ENCODE results near the gene ANKRD13A.
"Not testable (repeated sequence)": the region's sequence is repeated elsewhere in the genome, so short reads cannot be mapped to it uniquely, and the experiment has no call there.

ANKRD13A gene

GRCh38 chr12:109966546-109966945 is 32.7 kb upstream of the ANKRD13A start:
- Histone ChIP-seq H3K9me3 (ENCODE audit: control insufficient read depth, insufficient read depth, low read length) (no peaks in the 10 kb centered on the region), H3K9ac (ENCODE audit: low read depth, low read length) (no peak overlapping the region), H3K36me3 (ENCODE audit: insufficient read depth, low read length) (no peaks in the 10 kb centered on the region; the same call in 1 of the 2 replicates), H3K4me1 (ENCODE audit: insufficient read depth, low read length) (0 out of 2 replicates have a peak, but pooled peaks cover 5% of the 10 kb centered on the region)

GRCh38 chr12:109967383-109968031 is 31.7 kb upstream of the ANKRD13A start:
- no peak overlapping the region for H3K9ac ChIP-seq (ENCODE audit: low read depth, low read length)
- H3K4me1 ChIP-seq (ENCODE audit: insufficient read depth, low read length) = 0 out of 2 replicates have a peak, but pooled peaks cover 5% of the 10 kb centered on the region
- H3K36me3 ChIP-seq (ENCODE audit: insufficient read depth, low read length) = no peaks in the 10 kb centered on the region; the same call in 1 of the 2 replicates
- H3K9me3 ChIP-seq (ENCODE audit: control insufficient read depth, insufficient read depth, low read length) = no peaks in the 10 kb centered on the region

- Histone ChIP-seq H3K9me3 (ENCODE audit: control insufficient read depth, insufficient read depth, low read length) (no peaks in the 10 kb centered on the region), H3K4me1 (ENCODE audit: insufficient read depth, low read length) (0 out of 2 replicates have a peak, but pooled peaks cover 5% of the 10 kb centered on the region), H3K36me3 (ENCODE audit: insufficient read depth, low read length) (no peaks in the 10 kb centered on the region; the same call in 1 of the 2 replicates), H3K9ac (ENCODE audit: low read depth, low read length) (no peak overlapping the region)
These were observed 31.2 kb upstream of the ANKRD13A start for GRCh38 chr12:109968032-109968420.

DNA sequence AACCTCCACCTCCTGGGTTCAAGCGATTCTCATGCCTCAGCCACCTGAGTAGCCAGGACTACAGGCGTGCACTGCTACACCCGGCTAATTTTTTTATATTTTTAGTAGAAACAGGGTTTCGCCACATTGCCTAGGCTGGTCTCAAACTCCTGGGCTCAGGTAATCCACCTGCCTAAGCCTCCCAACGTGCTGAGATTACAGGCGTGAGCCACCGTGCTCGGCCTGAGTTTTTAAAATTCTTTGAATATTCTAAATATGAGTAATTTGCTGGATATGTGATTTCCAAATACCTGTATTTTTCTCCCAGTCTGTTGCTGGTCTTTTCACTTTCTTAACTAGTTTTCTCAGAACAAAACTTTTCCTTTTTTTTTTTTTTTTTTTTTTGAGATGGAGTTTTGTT is 30.4 kb upstream of the ANKRD13A start:
- Histone ChIP-seq H3K9ac (ENCODE audit: low read depth, low read length) (no peak overlapping the region), H3K9me3 (ENCODE audit: control insufficient read depth, insufficient read depth, low read length) (no peaks in the 10 kb centered on the region), H3K4me1 (ENCODE audit: insufficient read depth, low read length) (0 out of 2 replicates have a peak, but pooled peaks cover 5% of the 10 kb centered on the region), H3K36me3 (ENCODE audit: insufficient read depth, low read length) (no peaks in the 10 kb centered on the region; the same call in 1 of the 2 replicates)

DNA sequence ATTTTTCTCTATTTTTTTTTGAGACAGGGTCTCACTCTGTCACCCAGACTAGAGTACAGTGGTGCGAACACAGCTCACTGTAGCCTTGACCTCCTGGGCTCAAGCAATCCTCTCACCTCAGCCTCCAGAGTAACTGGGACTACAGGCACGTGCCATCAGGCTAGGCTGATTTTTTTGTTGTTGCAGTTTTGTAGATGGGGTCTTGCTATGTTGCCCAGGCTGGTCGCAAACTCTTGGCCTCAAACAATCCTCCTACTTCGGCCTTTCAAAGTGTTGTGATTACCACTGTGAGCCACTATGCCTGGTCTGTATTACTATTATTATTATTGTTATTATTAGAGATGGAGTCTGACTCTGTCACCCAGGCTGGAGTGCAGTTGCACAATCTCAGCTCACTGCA is 26.4 kb upstream of the ANKRD13A start:
- H3K4me1 ChIP-seq (ENCODE audit: insufficient read depth, low read length) = 0 out of 2 replicates have a peak, but pooled peaks cover 1% of the 10 kb centered on the region
- no peaks in the 10 kb centered on the region for H3K9me3 ChIP-seq (ENCODE audit: control insufficient read depth, insufficient read depth, low read length)
- 0 out of 2 replicates have a peak, but pooled peaks cover 5% of the 10 kb centered on the region for H3K36me3 ChIP-seq (ENCODE audit: insufficient read depth, low read length)
- no peak overlapping the region for H3K9ac ChIP-seq (ENCODE audit: low read depth, low read length)

DNA sequence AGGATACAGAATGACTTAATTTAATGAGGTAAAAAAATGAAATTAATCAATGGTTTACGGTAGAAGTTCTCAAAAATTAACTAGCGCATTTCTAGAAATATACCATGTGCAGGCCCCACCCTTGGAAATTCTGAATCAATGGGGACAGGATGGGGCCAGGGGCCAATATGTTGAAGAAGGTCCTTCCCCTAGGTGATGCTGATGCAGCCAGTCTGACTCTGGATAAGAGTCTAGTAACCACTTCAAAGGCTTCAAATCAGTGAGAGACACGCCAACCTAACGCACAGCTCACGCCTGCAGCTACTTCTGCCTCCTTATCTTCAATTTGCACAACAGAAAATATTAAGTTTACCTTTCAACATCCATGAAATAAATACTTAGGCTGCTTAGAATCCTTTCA is 17.9 kb upstream of the ANKRD13A start:
- H3K36me3 ChIP-seq (ENCODE audit: insufficient read depth, low read length) = peaks cover 16% of the 10 kb centered on the region
- H3K4me1 ChIP-seq (ENCODE audit: insufficient read depth, low read length) = no peaks in the 10 kb centered on the region
- no peaks in the 10 kb centered on the region for H3K9me3 ChIP-seq (ENCODE audit: control insufficient read depth, insufficient read depth, low read length)
- H3K9ac ChIP-seq (ENCODE audit: low read depth, low read length) = no peak overlapping the region

DNA sequence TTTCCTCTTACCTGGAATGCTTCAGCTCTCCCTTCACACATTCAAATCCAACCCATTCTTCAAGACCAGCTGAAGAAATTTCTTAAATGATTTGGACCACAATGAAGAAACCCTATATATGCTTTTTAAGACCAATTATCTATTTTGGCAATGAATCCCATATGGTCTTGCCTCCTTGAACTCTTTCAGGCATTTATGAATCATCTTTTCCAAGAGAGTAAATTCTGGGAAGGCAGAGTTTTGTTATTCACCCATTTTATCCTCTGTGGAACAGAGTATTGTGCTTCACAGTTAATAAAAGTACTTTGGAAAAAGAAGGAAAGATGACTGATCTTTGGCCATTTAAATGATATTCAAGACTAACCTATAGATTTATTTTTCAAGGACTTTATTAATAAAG is 17.0 kb upstream of the ANKRD13A start:
- Histone ChIP-seq H3K9ac (ENCODE audit: low read depth, low read length) (no peak overlapping the region), H3K36me3 (ENCODE audit: insufficient read depth, low read length) (peaks cover 12% of the 10 kb centered on the region), H3K9me3 (ENCODE audit: control insufficient read depth, insufficient read depth, low read length) (no peaks in the 10 kb centered on the region), H3K4me1 (ENCODE audit: insufficient read depth, low read length) (no peaks in the 10 kb centered on the region)

- Histone ChIP-seq H3K9ac (ENCODE audit: low read depth, low read length) (no peak overlapping the region), H3K36me3 (ENCODE audit: insufficient read depth, low read length) (peaks cover 9% of the 10 kb centered on the region), H3K4me1 (ENCODE audit: insufficient read depth, low read length) (no peaks in the 10 kb centered on the region), H3K9me3 (ENCODE audit: control insufficient read depth, insufficient read depth, low read length) (no peaks in the 10 kb centered on the region)
These were observed 15.6 kb upstream of the ANKRD13A start for GRCh38 chr12:109983432-109984142.

GRCh38 chr12:109986236-109986635 is 13.0 kb upstream of the ANKRD13A start:
- H3K4me1 ChIP-seq (ENCODE audit: insufficient read depth, low read length); H3K36me3 ChIP-seq (ENCODE audit: insufficient read depth, low read length); H3K9ac ChIP-seq (ENCODE audit: low read depth, low read length); H3K9me3 ChIP-seq (ENCODE audit: control insufficient read depth, insufficient read depth, low read length): not testable (repeated sequence)

DNA sequence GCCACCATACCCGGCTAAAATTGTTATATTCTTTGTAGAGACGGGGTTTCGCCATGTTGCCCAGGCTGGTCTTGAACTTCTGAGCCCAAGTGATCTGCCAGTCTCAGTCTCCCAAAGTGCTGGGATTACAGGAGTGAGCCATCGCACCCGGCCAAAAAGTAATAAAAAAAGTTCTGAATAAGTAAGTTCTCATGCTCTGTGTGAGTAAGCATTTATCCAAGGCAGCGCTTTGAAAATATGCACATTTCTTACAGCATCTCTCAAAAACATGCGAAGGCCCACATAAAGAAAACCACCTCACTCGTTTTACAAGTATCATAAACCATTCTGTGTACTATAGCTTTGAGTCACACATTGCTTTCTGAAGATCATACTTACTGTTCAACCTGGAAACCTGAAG is 11.6 kb upstream of the ANKRD13A start:
- H3K9ac ChIP-seq (ENCODE audit: low read depth, low read length) = no peak overlapping the region
- H3K4me1 ChIP-seq (ENCODE audit: insufficient read depth, low read length) = no peaks in the 10 kb centered on the region; the same call in 1 of the 2 replicates
- no peaks in the 10 kb centered on the region; the same call in 1 of the 2 replicates for H3K36me3 ChIP-seq (ENCODE audit: insufficient read depth, low read length)
- no peaks in the 10 kb centered on the region for H3K9me3 ChIP-seq (ENCODE audit: control insufficient read depth, insufficient read depth, low read length)

DNA sequence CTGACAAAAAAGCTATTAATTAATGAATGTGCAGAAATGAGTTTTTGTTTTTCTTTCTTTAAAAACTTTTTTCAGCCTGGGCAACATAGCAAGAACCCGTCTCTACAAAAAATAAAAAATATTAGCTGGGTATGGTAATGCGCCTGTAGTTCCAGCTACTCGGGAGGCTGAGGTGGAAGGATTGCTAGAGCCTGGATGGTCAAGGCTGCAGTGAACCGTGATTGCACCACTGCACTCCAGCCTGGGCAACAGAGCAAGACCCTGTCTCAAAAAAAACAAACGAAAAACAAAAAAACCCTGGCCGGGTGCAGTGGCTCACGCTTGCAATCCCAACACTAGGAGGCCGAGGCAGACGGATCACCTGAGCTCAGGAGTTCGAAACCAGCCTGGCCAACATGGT is 11.0 kb upstream of the ANKRD13A start:
- Histone ChIP-seq H3K9ac (ENCODE audit: low read depth, low read length) (no peak overlapping the region), H3K36me3 (ENCODE audit: insufficient read depth, low read length) (no peaks in the 10 kb centered on the region; the same call in 1 of the 2 replicates), H3K9me3 (ENCODE audit: control insufficient read depth, insufficient read depth, low read length) (no peaks in the 10 kb centered on the region), H3K4me1 (ENCODE audit: insufficient read depth, low read length) (no peaks in the 10 kb centered on the region; the same call in 1 of the 2 replicates)

GRCh38 chr12:109988903-109989302 is 10.3 kb upstream of the ANKRD13A start:
- Histone ChIP-seq H3K4me1 (ENCODE audit: insufficient read depth, low read length) (no peaks in the 10 kb centered on the region; the same call in 1 of the 2 replicates), H3K9me3 (ENCODE audit: control insufficient read depth, insufficient read depth, low read length) (no peaks in the 10 kb centered on the region), H3K36me3 (ENCODE audit: insufficient read depth, low read length) (no peaks in the 10 kb centered on the region), H3K9ac (ENCODE audit: low read depth, low read length) (no peak overlapping the region)

- no peaks in the 10 kb centered on the region for H3K36me3 ChIP-seq (ENCODE audit: insufficient read depth, low read length)
- H3K9ac ChIP-seq (ENCODE audit: low read depth, low read length) = no peak overlapping the region
- H3K9me3 ChIP-seq (ENCODE audit: control insufficient read depth, insufficient read depth, low read length) = no peaks in the 10 kb centered on the region
- peaks cover 2% of the 10 kb centered on the region; the same call in 1 of the 2 replicates for H3K4me1 ChIP-seq (ENCODE audit: insufficient read depth, low read length)
These were observed 9.8 kb upstream of the ANKRD13A start for GRCh38 chr12:109989380-109989779.

- peaks cover 3% of the 10 kb centered on the region; the same call in 1 of the 2 replicates for H3K4me1 ChIP-seq (ENCODE audit: insufficient read depth, low read length)
These were observed 7.6 kb upstream of the ANKRD13A start for GRCh38 chr12:109991586-109991985.

DNA sequence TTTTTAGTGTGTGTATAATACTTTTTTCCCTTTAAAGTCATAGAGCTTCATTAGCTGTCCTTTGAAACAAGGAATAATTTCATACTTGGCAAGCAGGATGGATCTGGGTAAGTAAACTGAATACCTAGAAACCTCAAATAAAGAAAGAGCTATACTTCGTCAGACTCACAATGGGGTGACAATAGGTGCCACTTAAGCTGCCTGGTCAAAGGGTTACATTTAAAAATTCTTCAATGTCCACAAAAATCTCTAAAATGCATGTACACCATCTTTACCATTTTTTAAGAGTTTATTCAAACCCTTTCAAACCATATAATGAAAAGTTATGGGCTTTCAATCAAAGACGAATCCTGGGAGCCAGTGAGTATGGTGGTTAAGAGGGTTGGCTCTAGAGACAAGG is 6.1 kb upstream of the ANKRD13A start:
- Histone ChIP-seq H3K4me1 (ENCODE audit: insufficient read depth, low read length) (peaks cover 3% of the 10 kb centered on the region; the same call in 1 of the 2 replicates), H3K9me3 (ENCODE audit: control insufficient read depth, insufficient read depth, low read length) (no peaks in the 10 kb centered on the region), H3K36me3 (ENCODE audit: insufficient read depth, low read length) (no peaks in the 10 kb centered on the region), H3K9ac (ENCODE audit: low read depth, low read length) (no peak overlapping the region)

More at GRCh38 chr12:109991586-109991985, 7.6 kb upstream of the ANKRD13A start:
- Histone ChIP-seq H3K9ac (ENCODE audit: low read depth, low read length) (no peak overlapping the region), H3K9me3 (ENCODE audit: control insufficient read depth, insufficient read depth, low read length) (no peaks in the 10 kb centered on the region), H3K36me3 (ENCODE audit: insufficient read depth, low read length) (no peaks in the 10 kb centered on the region)
